Parathyroid adenoma (tissue), 2 donors: ENCODE measurements around the gene SCRT2.

ENCODE experiments used
- H2AFZ ChIP-seq: fragments of 300-600 bp; sonication (generic); one replicate; pipeline ENCODE4 v1.7.0; 2017; ENCODE audit warnings: antibody characterized with exemption, mild to moderate bottlenecking
- H3K27ac ChIP-seq: fragments of 300-600 bp; sonication (generic); one replicate; pipeline ENCODE4 v1.7.0; 2017
- H3K27me3 ChIP-seq: fragments of 300-600 bp; sonication (generic); one replicate; pipeline ENCODE4 v1.7.0; 2017; ENCODE audit warnings: low read length; ENCODE audit not compliant: control insufficient read depth, insufficient read depth
- H3K36me3 ChIP-seq: fragments of 300-600 bp; sonication (generic); one replicate; pipeline ENCODE4 v1.7.0; 2017; ENCODE audit warnings: low read length; ENCODE audit not compliant: control insufficient read depth, insufficient read depth
- H3K4me1 ChIP-seq: fragments of 300-600 bp; sonication (generic); one replicate; pipeline ENCODE4 v1.7.0; 2017; ENCODE audit warnings: control low read depth
- H3K4me2 ChIP-seq: fragments of 300-600 bp; sonication (generic); one replicate; pipeline ENCODE4 v1.7.0; 2017; ENCODE audit warnings: low read length
- H3K4me3 ChIP-seq: fragments of 300-600 bp; sonication (generic); one replicate; pipeline ENCODE4 v1.7.0; 2017; ENCODE audit warnings: low read depth, low read length
- H3K79me2 ChIP-seq: fragments of 300-600 bp; sonication (generic); one replicate; pipeline ENCODE4 v1.7.0; 2017; ENCODE audit warnings: control low read depth
- H3K9ac ChIP-seq: fragments of 300-600 bp; sonication (generic); one replicate; pipeline ENCODE4 v1.7.0; 2017; ENCODE audit warnings: mild to moderate bottlenecking
- H3K9me3 ChIP-seq: fragments of 300-600 bp; sonication (generic); one replicate; pipeline ENCODE4 v1.7.0; 2017; ENCODE audit warnings: low read length; ENCODE audit not compliant: control insufficient read depth
- TF ChIP-seq, protein P1 (sequence below): fragments of 300-600 bp; sonication (generic); IDR thresholded peaks from one replicate; pipeline ENCODE4 v1.7.0; 2017; ENCODE audit warnings: antibody characterized with exemption, mild to moderate bottlenecking
- donor health status: primary hyperparathyroidism.

Gene SCRT2

DNA sequence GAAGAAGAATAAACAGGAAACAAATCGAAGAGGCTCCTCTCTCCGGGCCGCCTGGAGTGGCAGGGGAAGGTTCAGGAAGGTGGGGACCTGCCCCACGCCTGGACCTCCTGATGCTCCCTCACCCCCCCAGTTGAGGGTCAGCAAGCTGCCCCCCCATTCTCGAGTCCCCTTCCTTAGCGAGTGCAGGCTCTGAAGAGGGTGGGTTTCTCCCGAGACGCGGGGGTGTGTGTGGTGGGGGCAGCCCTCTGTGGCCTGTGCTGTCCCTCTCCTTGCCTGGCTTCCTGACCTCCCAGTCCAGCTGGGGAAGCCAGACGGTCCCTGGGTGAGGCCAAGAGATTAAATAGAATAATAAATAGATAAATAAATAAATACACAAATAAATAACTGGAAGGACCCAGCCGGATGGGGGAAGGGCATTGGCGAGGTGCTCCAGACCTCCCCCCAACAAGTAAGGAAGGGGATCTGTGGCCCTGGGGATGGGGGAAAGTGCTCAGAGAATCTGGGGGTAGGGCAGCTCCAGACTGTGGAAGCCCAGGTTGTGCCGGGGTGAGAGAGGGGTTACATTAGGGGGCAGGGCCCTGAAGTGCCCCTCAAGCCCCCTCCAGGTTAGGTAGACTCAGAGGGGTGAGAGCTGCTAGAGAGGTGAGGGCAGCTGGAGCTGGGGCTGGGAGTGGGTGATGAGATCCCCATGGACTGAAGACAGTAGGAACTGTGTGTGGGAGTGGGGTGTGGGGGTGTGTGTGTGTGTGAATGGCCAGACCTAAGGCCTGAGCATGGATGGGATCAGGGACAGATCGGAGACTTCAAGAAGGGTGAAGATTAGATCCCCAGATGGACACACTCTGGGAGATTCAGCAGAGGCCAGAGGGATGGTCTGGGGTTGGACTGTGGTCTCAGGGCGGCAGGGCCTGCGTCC is 13.1 kb downstream of the SCRT2 start:
- TF ChIP-seq, protein P1, sequence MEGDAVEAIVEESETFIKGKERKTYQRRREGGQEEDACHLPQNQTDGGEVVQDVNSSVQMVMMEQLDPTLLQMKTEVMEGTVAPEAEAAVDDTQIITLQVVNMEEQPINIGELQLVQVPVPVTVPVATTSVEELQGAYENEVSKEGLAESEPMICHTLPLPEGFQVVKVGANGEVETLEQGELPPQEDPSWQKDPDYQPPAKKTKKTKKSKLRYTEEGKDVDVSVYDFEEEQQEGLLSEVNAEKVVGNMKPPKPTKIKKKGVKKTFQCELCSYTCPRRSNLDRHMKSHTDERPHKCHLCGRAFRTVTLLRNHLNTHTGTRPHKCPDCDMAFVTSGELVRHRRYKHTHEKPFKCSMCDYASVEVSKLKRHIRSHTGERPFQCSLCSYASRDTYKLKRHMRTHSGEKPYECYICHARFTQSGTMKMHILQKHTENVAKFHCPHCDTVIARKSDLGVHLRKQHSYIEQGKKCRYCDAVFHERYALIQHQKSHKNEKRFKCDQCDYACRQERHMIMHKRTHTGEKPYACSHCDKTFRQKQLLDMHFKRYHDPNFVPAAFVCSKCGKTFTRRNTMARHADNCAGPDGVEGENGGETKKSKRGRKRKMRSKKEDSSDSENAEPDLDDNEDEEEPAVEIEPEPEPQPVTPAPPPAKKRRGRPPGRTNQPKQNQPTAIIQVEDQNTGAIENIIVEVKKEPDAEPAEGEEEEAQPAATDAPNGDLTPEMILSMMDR, result peak; percentile 0
- H3K36me3 ChIP-seq, result no peaks in the 10 kb centered on the region
- H3K27me3 ChIP-seq, result peaks cover 14% of the 10 kb centered on the region
- no peak overlapping the region for H3K4me2 ChIP-seq
- peak overlapping the region; percentile 41 for H2AFZ ChIP-seq
- no peak overlapping the region for H3K4me3 ChIP-seq
- H3K9me3 ChIP-seq, result no peaks in the 10 kb centered on the region
- no peak overlapping the region for H3K9ac ChIP-seq
- no peaks in the 10 kb centered on the region for H3K79me2 ChIP-seq
- H3K27ac ChIP-seq, result no peak overlapping the region
- peaks cover 17% of the 10 kb centered on the region for H3K4me1 ChIP-seq

DNA sequence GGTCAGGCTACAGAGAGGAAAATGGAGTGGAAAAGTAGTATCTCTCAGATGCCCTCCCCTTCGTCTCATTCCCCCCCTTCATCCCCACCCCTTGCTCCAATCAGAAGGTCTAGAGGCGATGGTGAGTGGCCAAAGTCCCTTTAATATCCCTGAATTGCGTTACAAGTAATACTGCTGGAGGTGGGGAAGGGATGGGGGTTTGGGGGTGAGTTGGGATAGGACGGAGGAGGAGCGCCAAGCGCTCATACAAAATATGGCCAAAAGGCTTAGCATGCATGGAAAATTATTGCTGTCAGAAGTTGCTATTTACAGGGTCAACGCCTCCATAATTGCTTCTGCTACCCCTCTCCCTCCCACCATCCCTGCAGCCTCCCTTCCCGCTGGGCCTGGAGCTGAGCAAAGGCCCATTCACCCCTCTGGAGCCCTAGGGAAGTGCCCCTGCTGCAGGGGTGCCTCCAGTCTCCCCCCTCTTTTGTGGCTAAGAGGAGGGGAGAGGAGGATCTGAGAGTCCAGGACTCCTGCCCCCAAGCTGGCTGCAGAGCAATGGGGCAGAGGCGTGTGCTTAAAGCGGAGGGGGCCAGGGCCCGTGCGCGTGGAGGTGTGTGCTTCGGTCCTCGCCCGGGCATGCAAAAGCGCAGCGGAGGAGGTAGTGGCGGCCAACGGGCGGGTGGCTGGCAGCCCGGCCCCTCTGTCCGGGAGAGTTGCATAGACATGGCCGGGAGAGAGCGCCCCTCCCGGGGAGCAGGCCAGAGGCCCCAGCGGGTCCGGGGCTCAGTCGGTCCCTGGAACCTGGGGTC is 13.9 kb downstream of the SCRT2 start:
- Histone ChIP-seq H3K4me1 (peaks cover 17% of the 10 kb centered on the region), H3K36me3 (no peaks in the 10 kb centered on the region), H2AFZ (peak overlapping the region; percentile 41), H3K4me3 (no peak overlapping the region), H3K27me3 (peaks cover 14% of the 10 kb centered on the region), H3K4me2 (no peak overlapping the region), H3K9me3 (no peaks in the 10 kb centered on the region), H3K27ac (no peak overlapping the region), H3K9ac (no peak overlapping the region), H3K79me2 (no peaks in the 10 kb centered on the region)
- TF ChIP-seq, protein P1, result peak; percentile 16

DNA sequence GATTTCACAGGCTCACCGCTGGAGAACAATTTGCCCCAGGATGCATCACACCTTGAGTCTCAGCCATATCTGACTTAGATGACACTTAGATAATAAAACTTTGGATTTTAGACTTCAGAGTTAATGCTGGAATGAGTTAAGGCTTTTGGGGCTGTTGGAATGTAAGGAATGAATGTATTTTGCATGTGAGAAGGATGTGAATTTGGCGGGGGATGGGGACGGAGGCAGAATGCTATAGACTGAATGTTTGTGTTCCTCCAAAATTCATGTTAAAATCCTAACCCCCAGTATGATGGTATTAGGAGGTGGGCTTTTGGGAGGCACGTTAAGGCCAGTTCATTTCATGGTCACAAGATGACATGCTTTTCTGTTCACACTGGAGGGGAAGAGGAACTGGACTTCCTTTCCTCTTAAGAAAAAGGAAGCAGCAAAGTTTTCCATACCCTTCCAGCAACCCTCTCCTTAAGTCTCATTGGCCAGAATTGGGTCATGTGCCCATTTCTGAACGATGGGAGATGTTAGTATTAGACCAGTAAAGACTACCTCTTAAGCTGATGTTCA is 16.8 kb downstream of the SCRT2 start:
- H3K9ac ChIP-seq, result no peak overlapping the region
- H3K79me2 ChIP-seq, result no peaks in the 10 kb centered on the region
- H2AFZ ChIP-seq, result no peak overlapping the region
- H3K27me3 ChIP-seq, result peaks cover 14% of the 10 kb centered on the region
- H3K36me3 ChIP-seq, result no peaks in the 10 kb centered on the region
- TF ChIP-seq, protein P1, result no peak
- peaks cover 29% of the 10 kb centered on the region for H3K4me1 ChIP-seq
- no peak overlapping the region for H3K4me2 ChIP-seq
- no peak overlapping the region for H3K4me3 ChIP-seq
- H3K9me3 ChIP-seq, result no peaks in the 10 kb centered on the region
- no peak overlapping the region for H3K27ac ChIP-seq

DNA sequence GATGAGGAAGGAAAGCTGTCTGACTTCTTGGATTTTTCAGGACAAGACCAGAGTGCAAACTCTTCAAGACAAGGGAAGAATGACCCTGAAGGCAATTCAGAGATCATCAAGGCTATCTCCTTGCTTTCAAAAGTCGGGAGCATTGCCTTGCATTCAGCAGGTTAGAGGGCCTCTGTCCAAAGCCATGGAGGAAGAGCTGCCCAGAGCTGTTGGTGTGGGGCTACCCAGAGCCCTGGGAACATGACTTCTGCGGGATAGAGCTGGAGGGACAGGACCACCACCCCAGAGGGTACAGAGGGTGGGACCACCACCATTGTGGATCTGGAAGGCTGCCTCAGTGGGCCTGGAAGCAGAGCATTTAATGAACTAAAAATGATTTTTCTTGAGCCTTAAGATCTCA is 17.4 kb downstream of the SCRT2 start:
- H2AFZ ChIP-seq, result no peak overlapping the region
- TF ChIP-seq, protein P1, result no peak
- peaks cover 12% of the 10 kb centered on the region for H3K27me3 ChIP-seq

More for the DNA sequence above, 17.4 kb downstream of the SCRT2 start:
- H3K9me3 ChIP-seq, result no peaks in the 10 kb centered on the region
- H3K79me2 ChIP-seq, result no peaks in the 10 kb centered on the region
- H3K4me3 ChIP-seq, result no peak overlapping the region
- H3K27ac ChIP-seq, result no peak overlapping the region
- no peak overlapping the region for H3K4me2 ChIP-seq
- H3K9ac ChIP-seq, result no peak overlapping the region
- peaks cover 29% of the 10 kb centered on the region for H3K4me1 ChIP-seq
- no peaks in the 10 kb centered on the region for H3K36me3 ChIP-seq
